ENCODE data around the gene PIP5K1A.

- TF ChIP-seq CTCF (IDR thresholded peaks at IDR 0.05): no peak
- no peak for TF ChIP-seq POLR2AphosphoS5 (IDR thresholded peaks at IDR 0.05; ENCODE audit: insufficient read depth in 1 of 2, low read depth in 1 of 2)
- TF ChIP-seq POLR2A (IDR thresholded peaks at IDR 0.05): no peak
Measured at GRCh38 chr1:151193304-151193703, 5.0 kb upstream of the PIP5K1A start.

Measured in vagina (tissue), 2 donors.